Hepatocyte (in vitro differentiated cells): ENCODE data around the gene ZNF493. TPM values are rescaled to one million over a fixed set of nuclear protein-coding genes. Genes with fewer than 3 reads are reported as not detected.

Experiments
- DNase-seq: peaks from one replicate; pipeline ENCODE4 v3.0.0-alpha.2; 2016; ENCODE audit warnings: low spot score
- H2AFZ ChIP-seq: fragments of 200-600 bp; sonication (generic); 2 replicates; pipeline ENCODE4 v1.6.0; 2016; ENCODE audit warnings: antibody characterized with exemption, mild to moderate bottlenecking
- H3K27ac ChIP-seq: fragments of 200-600 bp; sonication (generic); 2 replicates; pipeline ENCODE4 v1.5.1; 2016; ENCODE audit warnings: mild to moderate bottlenecking
- H3K27me3 ChIP-seq: fragments of 200-600 bp; sonication (generic); 2 replicates; pipeline ENCODE4 v1.6.1; 2016
- H3K36me3 ChIP-seq: fragments of 200-600 bp; sonication (generic); replicated peaks from 2 replicates; pipeline ENCODE4 v1.5.1; 2016; ENCODE audit warnings: low read depth; ENCODE audit not compliant: insufficient read depth
- H3K4me1 ChIP-seq: fragments of 200-600 bp; sonication (generic); 2 replicates; pipeline ENCODE4 v1.5.1; 2016; ENCODE audit warnings: mild to moderate bottlenecking, moderate library complexity; ENCODE audit not compliant: insufficient read depth
- H3K4me2 ChIP-seq: fragments of 200-600 bp; sonication (generic); 2 replicates; pipeline ENCODE4 v1.6.0; 2016
- H3K4me3 ChIP-seq: fragments of 200-600 bp; sonication (generic); 2 replicates; pipeline ENCODE4 v1.5.1; 2016; ENCODE audit warnings: mild to moderate bottlenecking
- H3K79me2 ChIP-seq: fragments of 200-600 bp; sonication (generic); 2 replicates; pipeline ENCODE4 v1.6.0; 2017; ENCODE audit warnings: mild to moderate bottlenecking
- H3K9me2 ChIP-seq: fragments of 200-600 bp; sonication (generic); replicated peaks from 2 replicates; pipeline ENCODE4 v1.6.0; 2017; ENCODE audit warnings: mild to moderate bottlenecking; ENCODE audit not compliant: insufficient read depth
- H3K9me3 ChIP-seq: fragments of 200-600 bp; sonication (generic); 2 replicates; pipeline ENCODE4 v1.5.1; 2016; ENCODE audit warnings: low read depth, mild to moderate bottlenecking
- H4K20me1 ChIP-seq: fragments of 200-600 bp; sonication (generic); 2 replicates; pipeline ENCODE4 v1.6.0; 2016; ENCODE audit warnings: mild to moderate bottlenecking; ENCODE audit not compliant: insufficient read depth, poor library complexity, severe bottlenecking
- EZH2 ChIP-seq: fragments of 200-600 bp; sonication (generic); IDR thresholded peaks from 2 replicates; pipeline ENCODE4 v1.6.1; 2016; ENCODE audit warnings: antibody characterized with exemption, mild to moderate bottlenecking, borderline replicate concordance
- EZH2phosphoT487 ChIP-seq: fragments of 200-600 bp; sonication (generic); IDR thresholded peaks from one replicate; pipeline ENCODE4 v1.6.1; 2018; ENCODE audit warnings: antibody characterized with exemption, mild to moderate bottlenecking, low read depth, moderate library complexity; ENCODE audit not compliant: unreplicated experiment, severe bottlenecking
- WGBS: methylation state at CpG from one replicate; pipeline ENCODE4 v1.1.6; 2016; ENCODE audit warnings: low lambda C conversion rate; ENCODE audit errors: missing lambda C conversion rate; 5-methylcytosine and 5-hydroxymethylcytosine counted together
- polyA plus RNA-seq: library from polyadenylated mRNA; unstranded; fragments of >200 nt; fragmentation: Nextera tagmentation; extraction: Ambion mirVana; gene quantifications from 2 replicates; pipeline ENCODE4 v1.2.1, GENCODE V29; 2016
- total RNA-seq: library from RNA; depleted of rRNA; stranded (reverse); fragments of >200 nt; gene quantifications from 2 replicates; pipeline ENCODE4 v1.2.3, GENCODE V29; 2014
- TF ChIP-seq, protein P1 (sequence below): fragments of 200-600 bp; sonication (generic); IDR thresholded peaks from 2 replicates; pipeline ENCODE4 v1.5.1; 2016; ENCODE audit warnings: antibody characterized with exemption, mild to moderate bottlenecking; ENCODE audit not compliant: poor library complexity

The ZNF493 gene
- total and polyA plus RNA-seq, 2 experiments from 2014 or later: 9.8 to 26.5 TPM

DNA sequence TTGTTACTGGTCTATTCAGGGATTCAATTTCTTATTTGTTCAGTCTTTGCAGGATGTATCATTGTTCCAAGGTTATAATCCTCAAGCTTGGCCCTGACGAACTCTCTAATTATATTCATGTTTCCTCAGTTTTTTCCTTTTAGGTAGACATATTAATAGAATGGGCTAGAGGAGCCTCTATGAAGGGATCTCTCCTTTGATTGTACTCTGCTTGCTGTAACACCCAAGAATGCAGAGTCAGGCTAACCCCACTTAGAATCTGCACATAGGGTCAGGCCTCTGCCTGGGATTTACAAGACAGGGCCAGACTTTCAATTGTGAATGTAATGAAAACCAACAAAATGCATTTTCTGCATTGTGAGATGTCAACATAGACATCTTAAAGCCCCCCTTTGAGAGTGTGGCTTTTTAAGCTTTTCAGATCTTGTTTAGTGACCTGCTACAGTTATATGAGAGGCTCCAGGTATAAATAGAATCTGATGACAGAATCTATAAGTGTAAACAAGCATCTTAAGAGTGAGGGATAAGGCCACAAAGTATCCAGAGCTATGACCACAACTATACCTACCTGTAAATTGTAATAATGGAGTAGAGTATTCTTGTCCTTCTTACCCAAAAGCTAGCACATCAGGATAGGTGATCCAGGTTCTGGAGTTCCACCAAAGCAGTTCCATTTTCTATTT lies 5.5 kb downstream of the ZNF493 start:
- DNase-seq: no peak
- H3K27ac ChIP-seq: no peak overlapping the region
- peaks cover 3% of the 10 kb centered on the region for H3K36me3 ChIP-seq
- no peak overlapping the region for H3K4me3 ChIP-seq
- peaks cover 7% of the 10 kb centered on the region for H3K4me1 ChIP-seq
- H2AFZ ChIP-seq: no peak overlapping the region
- no peaks in the 10 kb centered on the region for H3K27me3 ChIP-seq
- H3K9me3 ChIP-seq: peaks cover 6% of the 10 kb centered on the region
- H3K4me2 ChIP-seq: no peak overlapping the region
- TF ChIP-seq EZH2phosphoT487 (no peak), EZH2 (no peak)
- TF ChIP-seq, protein P1, sequence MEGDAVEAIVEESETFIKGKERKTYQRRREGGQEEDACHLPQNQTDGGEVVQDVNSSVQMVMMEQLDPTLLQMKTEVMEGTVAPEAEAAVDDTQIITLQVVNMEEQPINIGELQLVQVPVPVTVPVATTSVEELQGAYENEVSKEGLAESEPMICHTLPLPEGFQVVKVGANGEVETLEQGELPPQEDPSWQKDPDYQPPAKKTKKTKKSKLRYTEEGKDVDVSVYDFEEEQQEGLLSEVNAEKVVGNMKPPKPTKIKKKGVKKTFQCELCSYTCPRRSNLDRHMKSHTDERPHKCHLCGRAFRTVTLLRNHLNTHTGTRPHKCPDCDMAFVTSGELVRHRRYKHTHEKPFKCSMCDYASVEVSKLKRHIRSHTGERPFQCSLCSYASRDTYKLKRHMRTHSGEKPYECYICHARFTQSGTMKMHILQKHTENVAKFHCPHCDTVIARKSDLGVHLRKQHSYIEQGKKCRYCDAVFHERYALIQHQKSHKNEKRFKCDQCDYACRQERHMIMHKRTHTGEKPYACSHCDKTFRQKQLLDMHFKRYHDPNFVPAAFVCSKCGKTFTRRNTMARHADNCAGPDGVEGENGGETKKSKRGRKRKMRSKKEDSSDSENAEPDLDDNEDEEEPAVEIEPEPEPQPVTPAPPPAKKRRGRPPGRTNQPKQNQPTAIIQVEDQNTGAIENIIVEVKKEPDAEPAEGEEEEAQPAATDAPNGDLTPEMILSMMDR: no peak
- H3K9me2 ChIP-seq: no peaks in the 10 kb centered on the region
- peaks cover 72% of the 10 kb centered on the region for H3K79me2 ChIP-seq
- no peaks in the 10 kb centered on the region for H4K20me1 ChIP-seq
- 71% methylated on average over 1 of the region's 1 CpG for WGBS

DNA sequence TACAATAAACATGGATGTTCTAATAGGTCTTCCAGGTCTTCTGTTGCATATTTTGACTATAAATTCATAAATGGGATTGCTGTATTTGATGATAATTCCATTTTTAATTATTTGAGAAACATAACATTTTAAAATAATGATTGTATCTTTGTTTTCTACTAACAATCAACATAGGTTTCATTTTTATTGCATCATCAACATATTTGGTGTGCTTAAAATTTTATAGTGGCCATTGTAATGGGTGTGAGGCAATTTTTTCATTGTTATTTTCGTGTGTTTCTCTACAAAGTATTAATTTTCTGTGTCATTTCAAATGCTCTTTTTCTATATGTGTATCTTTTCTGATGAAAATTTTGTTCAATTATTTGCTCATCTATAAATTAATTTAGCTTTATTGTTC lies 13.2 kb downstream of the ZNF493 start:
- Histone ChIP-seq H4K20me1 (no peaks in the 10 kb centered on the region), H3K27me3 (no peaks in the 10 kb centered on the region), H3K9me3 (peaks cover 32% of the 10 kb centered on the region), H3K4me1 (no peaks in the 10 kb centered on the region), H3K4me2 (no peak overlapping the region), H3K4me3 (no peak overlapping the region), H3K9me2 (no peaks in the 10 kb centered on the region), H3K79me2 (peaks cover 3% of the 10 kb centered on the region), H2AFZ (no peak overlapping the region), H3K36me3 (no peaks in the 10 kb centered on the region), H3K27ac (no peak overlapping the region)
- DNase-seq: no peak
- TF ChIP-seq EZH2 (no peak), EZH2phosphoT487 (no peak)
- TF ChIP-seq, protein P1: no peak
- WGBS: 89% methylated on average over 1 of the region's 1 CpG

DNA sequence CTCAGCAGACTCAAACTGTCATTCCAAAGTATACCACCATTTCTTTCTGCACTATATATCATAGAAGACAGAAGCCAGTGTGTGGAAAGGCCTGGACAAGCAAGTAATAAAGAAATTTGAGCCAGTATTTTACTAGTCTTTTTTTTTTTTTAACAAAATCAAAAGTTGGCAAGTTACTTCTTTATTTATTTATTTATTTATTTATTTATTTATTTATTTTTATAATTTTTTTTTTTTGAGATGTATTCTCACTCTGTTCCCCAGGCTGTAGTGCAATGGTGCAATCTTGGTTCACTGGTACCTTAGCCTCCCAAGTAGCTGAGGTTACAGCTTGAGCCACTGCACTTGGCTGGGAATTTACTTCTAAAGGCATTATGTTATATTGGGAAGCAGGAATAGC lies 25.3 kb downstream of the ZNF493 start:
- Histone ChIP-seq H3K4me1 (no peaks in the 10 kb centered on the region), H3K4me3 (no peak overlapping the region), H3K4me2 (no peak overlapping the region), H3K36me3 (peaks cover 13% of the 10 kb centered on the region), H3K79me2 (no peaks in the 10 kb centered on the region), H3K27me3 (no peaks in the 10 kb centered on the region), H3K9me2 (no peaks in the 10 kb centered on the region), H3K9me3 (peaks cover 60% of the 10 kb centered on the region), H4K20me1 (no peaks in the 10 kb centered on the region), H3K27ac (no peak overlapping the region), H2AFZ (no peak overlapping the region)
- TF ChIP-seq EZH2phosphoT487 (no peak), EZH2 (no peak)
- TF ChIP-seq, protein P1: no peak
- DNase-seq: no peak
